GM23338 (cell line): ENCODE measurements around the gene SORCS2. TPM values are rescaled to one million over a fixed set of nuclear protein-coding genes. Genes with fewer than 3 reads are reported as not detected.

Experiments used
- ATAC-seq: fragments of 200-7000 bp; cut with Tn5 transposase; 3 replicates; pipeline ENCODE4 v1.9.1; 2020
- DNase-seq: peaks from one replicate; pipeline ENCODE4 v3.0.0-alpha.2; 2015; ENCODE audit warnings: low spot score
- H2AFZ ChIP-seq: fragments of 200-600 bp; sonication (generic); 2 replicates; pipeline ENCODE4 v1.8.0; 2016; ENCODE audit warnings: antibody characterized with exemption, mild to moderate bottlenecking, moderate library complexity
- H3F3A ChIP-seq: fragments of 200-600 bp; sonication (generic); replicated peaks from 2 replicates; pipeline ENCODE4 v1.8.0; 2017; ENCODE audit warnings: antibody characterized with exemption, mixed run types, low read depth
- H3K27ac ChIP-seq: fragments of 200-600 bp; sonication (generic); 2 replicates; pipeline ENCODE4 v1.6.1; 2016; ENCODE audit warnings: low read depth
- H3K27me3 ChIP-seq: fragments of 200-600 bp; sonication (generic); 2 replicates; pipeline ENCODE4 v1.8.0; 2016; ENCODE audit warnings: mild to moderate bottlenecking, mixed run types, moderate library complexity; ENCODE audit not compliant: insufficient read depth
- H3K36me3 ChIP-seq: fragments of 200-600 bp; sonication (generic); 2 replicates; pipeline ENCODE4 v1.8.0; 2016; ENCODE audit warnings: mild to moderate bottlenecking; ENCODE audit not compliant: insufficient read depth
- H3K4me1 ChIP-seq: fragments of 200-600 bp; sonication (generic); 2 replicates; pipeline ENCODE4 v1.8.0; 2016; ENCODE audit warnings: mild to moderate bottlenecking, moderate library complexity; ENCODE audit not compliant: insufficient read depth
- H3K4me2 ChIP-seq: fragments of 200-600 bp; sonication (generic); 2 replicates; pipeline ENCODE4 v1.7.1; 2017; ENCODE audit warnings: mixed run types
- H3K4me3 ChIP-seq: fragments of 200-600 bp; sonication (generic); 2 replicates; pipeline ENCODE4 v1.6.1; 2016; ENCODE audit warnings: mixed run types
- H3K79me2 ChIP-seq: fragments of 200-600 bp; sonication (generic); replicated peaks from 2 replicates; pipeline ENCODE4 v1.8.0; 2017; ENCODE audit warnings: mild to moderate bottlenecking; ENCODE audit not compliant: insufficient read depth
- H3K9me2 ChIP-seq: fragments of 200-600 bp; sonication (generic); 2 replicates; pipeline ENCODE4 v1.8.0; 2017; ENCODE audit not compliant: insufficient read depth
- H4K20me1 ChIP-seq: fragments of 200-600 bp; sonication (generic); replicated peaks from 2 replicates; pipeline ENCODE4 v1.8.0; 2017; ENCODE audit warnings: mild to moderate bottlenecking; ENCODE audit not compliant: insufficient read depth
- H3K27ac Mint-ChIP-seq: 2 replicates; pipeline ENCODE4 v1.8.0; 2020; ENCODE audit warnings: inconsistent platforms, mild to moderate bottlenecking, moderate library complexity, mixed read lengths
- H3K27me3 Mint-ChIP-seq: 3 replicates; pipeline ENCODE4 v1.8.0; 2022; ENCODE audit warnings: low read depth, mild to moderate bottlenecking, moderate library complexity, mixed read lengths, inconsistent platforms; ENCODE audit not compliant: insufficient read depth, poor library complexity
- H3K36me3 Mint-ChIP-seq: 3 replicates; pipeline ENCODE4 v1.8.0; 2021; ENCODE audit warnings: low read depth, mild to moderate bottlenecking, inconsistent platforms, moderate library complexity, mixed read lengths
- H3K4me1 Mint-ChIP-seq: 3 replicates; pipeline ENCODE4 v1.8.0; 2020; ENCODE audit warnings: mild to moderate bottlenecking, inconsistent platforms, mixed read lengths
- H3K4me3 Mint-ChIP-seq: 3 replicates; pipeline ENCODE4 v1.8.0; 2021; ENCODE audit warnings: moderate library complexity, mild to moderate bottlenecking, inconsistent platforms, mixed read lengths
- H3K9me3 Mint-ChIP-seq: 3 replicates; pipeline ENCODE4 v1.8.0; 2020; ENCODE audit warnings: moderate library complexity, mild to moderate bottlenecking, inconsistent platforms, mixed read lengths
- JUNB ChIP-seq: IDR thresholded peaks from one replicate; pipeline ENCODE4 v1.6.1; 2016; ENCODE audit warnings: antibody characterized with exemption; ENCODE audit not compliant: unreplicated experiment
- POLR2AphosphoS5 ChIP-seq: IDR thresholded peaks from 2 replicates; pipeline ENCODE4 v1.6.1; 2016; ENCODE audit warnings: antibody characterized with exemption, low read depth
- ZNF114 ChIP-seq: fragments of 250-450 bp; sonication (Bioruptor Pico); IDR thresholded peaks from 2 replicates; pipeline ENCODE4 v1.5.0; 2020; ENCODE audit warnings: mild to moderate bottlenecking, moderate library complexity
- polyA plus RNA-seq: library from polyadenylated mRNA; unstranded; fragments of >200 nt; fragmentation: Nextera tagmentation; extraction: Ambion mirVana; gene quantifications from 2 replicates; pipeline ENCODE4 v1.2.1, GENCODE V29; 2016
- total RNA-seq: library from RNA; depleted of rRNA; stranded (reverse); fragments of >200 nt; shearing (Covaris generic); gene quantifications from 2 replicates; pipeline ENCODE4 v1.2.3, GENCODE V29; 2014
- TF ChIP-seq, protein P1 (sequence below), 2 experiments: fragments of 200-600 bp in 1 of 2; sonication (generic) in 1 of 2; conservative IDR thresholded peaks; 2 replicates each; pipeline versions ENCODE4 v1.5.1 to v1.6.1; 2016 to 2017; ENCODE audit warnings: antibody characterized with exemption in 2 of 2, low read depth in 2 of 2, mild to moderate bottlenecking in 2 of 2, moderate library complexity in 1 of 2
- TF ChIP-seq, protein P2 (sequence below): fragments of 250-450 bp; sonication (Bioruptor Pico); IDR thresholded peaks from 2 replicates; pipeline ENCODE4 v1.5.0; 2020; ENCODE audit warnings: mild to moderate bottlenecking, moderate library complexity
- TF ChIP-seq, protein P3 (sequence below): IDR thresholded peaks from one replicate; pipeline ENCODE4 v1.6.1; 2018; ENCODE audit warnings: antibody characterized with exemption; ENCODE audit not compliant: unreplicated experiment

Gene SORCS2
- total and polyA plus RNA-seq, 2 experiments from 2014 or later = 0.47 to 2.4 TPM

DNA sequence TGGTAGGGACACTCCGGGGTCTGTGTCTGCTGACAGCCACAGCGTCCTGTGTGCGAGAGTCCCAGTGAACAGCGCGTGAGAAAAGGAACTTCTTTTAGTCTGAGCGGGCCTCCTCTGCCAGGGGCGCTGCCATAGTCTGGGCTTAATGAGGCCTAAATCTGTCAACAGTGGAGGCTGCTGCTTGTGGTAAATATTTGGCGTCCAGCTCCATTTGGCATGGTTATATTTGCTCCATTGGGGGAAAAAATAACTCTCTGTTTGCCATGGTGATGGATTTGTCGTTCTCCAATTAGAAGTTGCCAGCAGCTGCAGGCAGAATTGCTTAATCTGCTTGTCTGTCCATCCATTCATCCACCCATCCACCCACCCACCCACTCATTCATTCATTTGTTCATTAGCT is 313.8 kb downstream of the SORCS2 start (continued):
- TF ChIP-seq JUNB (no peak), POLR2AphosphoS5 (no peak)
- TF ChIP-seq, protein P1, sequence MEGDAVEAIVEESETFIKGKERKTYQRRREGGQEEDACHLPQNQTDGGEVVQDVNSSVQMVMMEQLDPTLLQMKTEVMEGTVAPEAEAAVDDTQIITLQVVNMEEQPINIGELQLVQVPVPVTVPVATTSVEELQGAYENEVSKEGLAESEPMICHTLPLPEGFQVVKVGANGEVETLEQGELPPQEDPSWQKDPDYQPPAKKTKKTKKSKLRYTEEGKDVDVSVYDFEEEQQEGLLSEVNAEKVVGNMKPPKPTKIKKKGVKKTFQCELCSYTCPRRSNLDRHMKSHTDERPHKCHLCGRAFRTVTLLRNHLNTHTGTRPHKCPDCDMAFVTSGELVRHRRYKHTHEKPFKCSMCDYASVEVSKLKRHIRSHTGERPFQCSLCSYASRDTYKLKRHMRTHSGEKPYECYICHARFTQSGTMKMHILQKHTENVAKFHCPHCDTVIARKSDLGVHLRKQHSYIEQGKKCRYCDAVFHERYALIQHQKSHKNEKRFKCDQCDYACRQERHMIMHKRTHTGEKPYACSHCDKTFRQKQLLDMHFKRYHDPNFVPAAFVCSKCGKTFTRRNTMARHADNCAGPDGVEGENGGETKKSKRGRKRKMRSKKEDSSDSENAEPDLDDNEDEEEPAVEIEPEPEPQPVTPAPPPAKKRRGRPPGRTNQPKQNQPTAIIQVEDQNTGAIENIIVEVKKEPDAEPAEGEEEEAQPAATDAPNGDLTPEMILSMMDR (conservative IDR thresholded peaks at IDR 0.05; ENCODE audit: low read depth in 2 of 2) = no peak

DNA sequence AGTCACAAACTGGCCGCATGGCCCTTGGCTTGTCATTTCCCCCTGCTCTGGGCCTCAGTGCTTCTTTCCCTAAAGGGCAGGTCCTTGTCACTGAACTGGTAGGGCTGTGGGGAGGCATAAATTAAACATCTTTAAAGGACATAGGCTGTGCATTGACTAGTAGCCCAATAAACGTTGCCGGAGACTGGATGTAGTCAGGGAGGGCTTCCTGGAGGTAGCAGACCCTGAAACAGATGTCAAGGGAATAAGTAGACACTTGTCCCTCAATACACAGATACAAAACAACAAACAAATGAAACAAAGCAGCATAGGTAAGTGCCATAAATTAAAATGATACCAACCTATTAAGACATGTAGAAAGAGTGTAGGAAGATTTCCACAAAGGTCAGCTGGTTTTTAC is 314.2 kb downstream of the SORCS2 start:
- Histone ChIP-seq H3K4me1 (no peaks in the 10 kb centered on the region), H3K9me2 (no peaks in the 10 kb centered on the region), H4K20me1 (no peaks in the 10 kb centered on the region), H3K27ac (no peak overlapping the region), H3K27me3 (no peaks in the 10 kb centered on the region), H2AFZ (no peak overlapping the region), H3F3A (no peaks in the 10 kb centered on the region), H3K79me2 (no peaks in the 10 kb centered on the region), H3K4me3 (no peak overlapping the region), H3K4me2 (no peak overlapping the region), H3K36me3 (no peaks in the 10 kb centered on the region)
- peaks cover 10% of the 10 kb centered on the region for H3K4me1 Mint-ChIP-seq
- ATAC-seq (no peak), DNase-seq (no peak)
- no peaks in the 10 kb centered on the region for H3K36me3 Mint-ChIP-seq
- H3K27ac Mint-ChIP-seq = no peak overlapping the region
- H3K4me3 Mint-ChIP-seq = no peak overlapping the region
- TF ChIP-seq, protein P2, sequence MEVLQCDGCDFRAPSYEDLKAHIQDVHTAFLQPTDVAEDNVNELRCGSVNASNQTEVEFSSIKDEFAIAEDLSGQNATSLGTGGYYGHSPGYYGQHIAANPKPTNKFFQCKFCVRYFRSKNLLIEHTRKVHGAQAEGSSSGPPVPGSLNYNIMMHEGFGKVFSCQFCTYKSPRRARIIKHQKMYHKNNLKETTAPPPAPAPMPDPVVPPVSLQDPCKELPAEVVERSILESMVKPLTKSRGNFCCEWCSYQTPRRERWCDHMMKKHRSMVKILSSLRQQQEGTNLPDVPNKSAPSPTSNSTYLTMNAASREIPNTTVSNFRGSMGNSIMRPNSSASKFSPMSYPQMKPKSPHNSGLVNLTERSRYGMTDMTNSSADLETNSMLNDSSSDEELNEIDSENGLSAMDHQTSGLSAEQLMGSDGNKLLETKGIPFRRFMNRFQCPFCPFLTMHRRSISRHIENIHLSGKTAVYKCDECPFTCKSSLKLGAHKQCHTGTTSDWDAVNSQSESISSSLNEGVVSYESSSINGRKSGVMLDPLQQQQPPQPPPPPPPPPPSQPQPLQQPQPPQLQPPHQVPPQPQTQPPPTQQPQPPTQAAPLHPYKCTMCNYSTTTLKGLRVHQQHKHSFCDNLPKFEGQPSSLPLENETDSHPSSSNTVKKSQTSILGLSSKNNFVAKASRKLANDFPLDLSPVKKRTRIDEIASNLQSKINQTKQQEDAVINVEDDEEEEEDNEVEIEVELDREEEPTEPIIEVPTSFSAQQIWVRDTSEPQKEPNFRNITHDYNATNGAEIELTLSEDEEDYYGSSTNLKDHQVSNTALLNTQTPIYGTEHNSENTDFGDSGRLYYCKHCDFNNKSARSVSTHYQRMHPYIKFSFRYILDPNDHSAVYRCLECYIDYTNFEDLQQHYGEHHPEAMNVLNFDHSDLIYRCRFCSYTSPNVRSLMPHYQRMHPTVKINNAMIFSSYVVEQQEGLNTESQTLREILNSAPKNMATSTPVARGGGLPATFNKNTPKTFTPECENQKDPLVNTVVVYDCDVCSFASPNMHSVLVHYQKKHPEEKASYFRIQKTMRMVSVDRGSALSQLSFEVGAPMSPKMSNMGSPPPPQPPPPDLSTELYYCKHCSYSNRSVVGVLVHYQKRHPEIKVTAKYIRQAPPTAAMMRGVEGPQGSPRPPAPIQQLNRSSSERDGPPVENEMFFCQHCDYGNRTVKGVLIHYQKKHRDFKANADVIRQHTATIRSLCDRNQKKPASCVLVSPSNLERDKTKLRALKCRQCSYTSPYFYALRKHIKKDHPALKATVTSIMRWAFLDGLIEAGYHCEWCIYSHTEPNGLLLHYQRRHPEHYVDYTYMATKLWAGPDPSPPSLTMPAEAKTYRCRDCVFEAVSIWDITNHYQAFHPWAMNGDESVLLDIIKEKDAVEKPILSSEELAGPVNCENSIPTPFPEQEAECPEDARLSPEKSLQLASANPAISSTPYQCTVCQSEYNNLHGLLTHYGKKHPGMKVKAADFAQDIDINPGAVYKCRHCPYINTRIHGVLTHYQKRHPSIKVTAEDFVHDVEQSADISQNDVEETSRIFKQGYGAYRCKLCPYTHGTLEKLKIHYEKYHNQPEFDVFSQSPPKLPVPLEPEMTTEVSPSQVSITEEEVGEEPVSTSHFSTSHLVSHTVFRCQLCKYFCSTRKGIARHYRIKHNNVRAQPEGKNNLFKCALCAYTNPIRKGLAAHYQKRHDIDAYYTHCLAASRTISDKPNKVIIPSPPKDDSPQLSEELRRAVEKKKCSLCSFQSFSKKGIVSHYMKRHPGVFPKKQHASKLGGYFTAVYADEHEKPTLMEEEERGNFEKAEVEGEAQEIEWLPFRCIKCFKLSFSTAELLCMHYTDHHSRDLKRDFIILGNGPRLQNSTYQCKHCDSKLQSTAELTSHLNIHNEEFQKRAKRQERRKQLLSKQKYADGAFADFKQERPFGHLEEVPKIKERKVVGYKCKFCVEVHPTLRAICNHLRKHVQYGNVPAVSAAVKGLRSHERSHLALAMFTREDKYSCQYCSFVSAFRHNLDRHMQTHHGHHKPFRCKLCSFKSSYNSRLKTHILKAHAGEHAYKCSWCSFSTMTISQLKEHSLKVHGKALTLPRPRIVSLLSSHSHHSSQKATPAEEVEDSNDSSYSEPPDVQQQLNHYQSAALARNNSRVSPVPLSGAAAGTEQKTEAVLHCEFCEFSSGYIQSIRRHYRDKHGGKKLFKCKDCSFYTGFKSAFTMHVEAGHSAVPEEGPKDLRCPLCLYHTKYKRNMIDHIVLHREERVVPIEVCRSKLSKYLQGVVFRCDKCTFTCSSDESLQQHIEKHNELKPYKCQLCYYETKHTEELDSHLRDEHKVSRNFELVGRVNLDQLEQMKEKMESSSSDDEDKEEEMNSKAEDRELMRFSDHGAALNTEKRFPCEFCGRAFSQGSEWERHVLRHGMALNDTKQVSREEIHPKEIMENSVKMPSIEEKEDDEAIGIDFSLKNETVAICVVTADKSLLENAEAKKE (CRISPR knock-in tag) = no peak
- TF ChIP-seq ZNF114 = no peak
- TF ChIP-seq, protein P3, sequence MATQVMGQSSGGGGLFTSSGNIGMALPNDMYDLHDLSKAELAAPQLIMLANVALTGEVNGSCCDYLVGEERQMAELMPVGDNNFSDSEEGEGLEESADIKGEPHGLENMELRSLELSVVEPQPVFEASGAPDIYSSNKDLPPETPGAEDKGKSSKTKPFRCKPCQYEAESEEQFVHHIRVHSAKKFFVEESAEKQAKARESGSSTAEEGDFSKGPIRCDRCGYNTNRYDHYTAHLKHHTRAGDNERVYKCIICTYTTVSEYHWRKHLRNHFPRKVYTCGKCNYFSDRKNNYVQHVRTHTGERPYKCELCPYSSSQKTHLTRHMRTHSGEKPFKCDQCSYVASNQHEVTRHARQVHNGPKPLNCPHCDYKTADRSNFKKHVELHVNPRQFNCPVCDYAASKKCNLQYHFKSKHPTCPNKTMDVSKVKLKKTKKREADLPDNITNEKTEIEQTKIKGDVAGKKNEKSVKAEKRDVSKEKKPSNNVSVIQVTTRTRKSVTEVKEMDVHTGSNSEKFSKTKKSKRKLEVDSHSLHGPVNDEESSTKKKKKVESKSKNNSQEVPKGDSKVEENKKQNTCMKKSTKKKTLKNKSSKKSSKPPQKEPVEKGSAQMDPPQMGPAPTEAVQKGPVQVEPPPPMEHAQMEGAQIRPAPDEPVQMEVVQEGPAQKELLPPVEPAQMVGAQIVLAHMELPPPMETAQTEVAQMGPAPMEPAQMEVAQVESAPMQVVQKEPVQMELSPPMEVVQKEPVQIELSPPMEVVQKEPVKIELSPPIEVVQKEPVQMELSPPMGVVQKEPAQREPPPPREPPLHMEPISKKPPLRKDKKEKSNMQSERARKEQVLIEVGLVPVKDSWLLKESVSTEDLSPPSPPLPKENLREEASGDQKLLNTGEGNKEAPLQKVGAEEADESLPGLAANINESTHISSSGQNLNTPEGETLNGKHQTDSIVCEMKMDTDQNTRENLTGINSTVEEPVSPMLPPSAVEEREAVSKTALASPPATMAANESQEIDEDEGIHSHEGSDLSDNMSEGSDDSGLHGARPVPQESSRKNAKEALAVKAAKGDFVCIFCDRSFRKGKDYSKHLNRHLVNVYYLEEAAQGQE = no peak
- H3K27me3 Mint-ChIP-seq = peaks cover 10% of the 10 kb centered on the region
- no peaks in the 10 kb centered on the region for H3K9me3 Mint-ChIP-seq
